Lung microvascular endothelial cell (primary cell): Measurements from ENCODE around the gene HLA-DOA. TPM values are rescaled to one million over a fixed set of nuclear protein-coding genes. Genes with fewer than 3 reads are reported as not detected.

Experiments
- DNase-seq, 2 donors: peaks; one replicate each; pipeline versions ENCODE4 v3.0.0 to v3.0.0-alpha.2; 2010; ENCODE audit warnings: low read depth in 2 of 2
- total RNA-seq: library from RNA; depleted of rRNA; stranded (reverse); fragments of >200 nt; gene quantifications from 2 replicates; pipeline ENCODE4 v1.2.1, GENCODE V29; 2014

The HLA-DOA gene
- total RNA-seq, result not detected in 2 replicates

DNA sequence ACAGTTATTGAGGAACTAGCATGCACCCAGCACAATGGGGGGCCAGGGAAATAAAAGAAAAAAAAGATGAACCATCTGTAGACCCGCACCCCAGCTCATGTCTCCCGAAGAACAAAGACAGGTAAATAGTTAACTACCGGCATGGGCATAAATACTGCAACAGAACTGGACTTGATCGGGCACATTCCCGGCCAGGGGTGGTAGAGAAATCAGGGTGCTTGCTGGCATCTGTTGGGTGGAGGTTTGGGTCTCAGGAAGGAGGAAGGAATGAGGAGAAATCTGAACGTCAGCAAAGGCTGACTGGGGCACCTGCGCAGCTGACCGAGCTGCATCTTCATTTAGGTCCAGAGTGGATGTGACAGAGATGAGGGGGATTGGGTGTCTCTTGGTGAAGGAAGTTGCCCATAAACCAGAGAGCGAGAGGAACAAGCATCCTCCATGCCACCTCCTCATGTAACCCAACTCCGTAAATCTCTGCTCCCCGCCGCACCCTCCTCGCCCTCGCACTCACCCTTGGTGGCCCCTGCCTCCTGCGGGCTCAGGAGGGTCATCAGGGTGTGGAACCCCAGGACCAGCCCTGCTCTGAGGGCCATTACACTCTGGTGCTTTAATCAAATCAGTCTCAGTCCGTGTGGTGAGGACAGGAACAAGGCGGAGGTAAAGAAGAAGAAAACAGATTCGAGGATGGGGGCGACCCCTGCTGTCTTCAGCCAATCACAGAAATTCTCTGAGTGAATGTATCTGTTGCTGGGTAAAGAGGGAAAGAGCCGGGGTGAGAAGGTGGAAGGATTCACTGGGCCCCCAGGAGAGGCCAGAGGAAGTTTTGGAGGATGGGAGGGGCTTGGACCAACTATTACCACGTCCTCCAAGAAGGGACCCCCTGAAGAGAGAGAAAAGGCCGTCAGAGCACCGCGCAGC lies at the start of gene HLA-DOA:
TSS of gene HLA-DOA (minus strand) at position 648 of the 918 bp plus-strand sequence.
- DNase-seq, result no peak

DNA sequence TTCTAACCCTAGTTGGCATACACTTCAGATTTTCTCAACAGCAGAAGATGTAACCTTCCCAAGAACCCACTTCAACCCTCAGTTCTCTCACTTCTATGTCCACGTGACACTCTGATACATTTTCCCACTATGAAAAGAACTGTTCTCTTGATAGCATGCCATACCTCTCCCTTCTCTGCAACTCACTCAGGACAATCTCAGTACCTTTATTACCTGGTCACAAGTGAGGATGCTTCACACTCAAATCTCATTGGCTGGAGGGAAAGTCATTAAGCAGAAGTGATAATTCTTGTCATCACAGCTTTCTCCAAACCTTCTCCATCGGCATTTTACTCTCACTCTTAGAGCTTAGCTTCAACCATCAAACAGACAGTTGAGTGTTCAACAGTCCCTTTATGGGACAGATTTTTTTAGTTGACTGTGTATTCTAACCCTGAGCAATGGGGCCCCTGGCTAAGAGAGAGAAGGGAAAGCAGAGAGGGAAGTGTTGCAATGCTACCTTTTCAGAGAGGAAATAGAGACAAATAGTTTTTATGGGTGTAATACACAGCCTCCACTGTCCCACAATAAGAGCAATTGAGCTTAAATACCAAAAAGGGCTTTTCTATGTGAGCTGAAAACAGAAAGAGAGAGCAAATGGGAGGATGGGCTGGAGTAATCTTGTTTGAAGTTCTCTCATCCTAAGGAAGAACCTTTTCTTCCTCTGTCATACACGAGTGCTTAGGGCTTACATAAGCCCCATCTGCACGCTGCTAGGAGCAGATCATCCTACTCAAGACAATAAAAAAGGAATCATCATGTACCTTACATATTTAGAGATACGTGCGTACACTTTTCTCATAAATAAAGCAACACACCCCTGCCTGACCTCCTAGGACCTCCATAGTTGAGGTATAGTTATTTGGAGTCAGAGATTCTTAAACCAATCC lies 48.1 kb upstream of the HLA-DOA start:
- DNase-seq, result no peak

DNA sequence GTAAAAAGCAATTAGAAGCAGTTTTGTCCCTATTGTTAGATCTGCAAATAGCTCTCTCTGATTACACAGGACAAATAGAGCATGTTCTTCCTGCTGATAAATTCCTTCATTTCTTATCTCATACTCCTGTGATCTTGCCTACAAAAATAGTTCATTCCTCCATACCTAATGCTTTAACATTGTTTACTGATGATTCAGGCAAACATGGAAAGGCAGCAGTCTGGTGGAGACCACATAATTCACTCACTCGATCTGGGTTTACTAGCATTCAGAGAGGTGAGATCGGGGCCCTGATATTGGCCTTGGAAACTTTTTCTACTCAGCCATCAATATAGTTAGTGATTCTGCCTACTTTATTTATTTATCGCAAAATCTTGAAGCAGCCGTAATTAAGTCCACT lies 43.8 kb upstream of the HLA-DOA start:
- no peak for DNase-seq

DNA sequence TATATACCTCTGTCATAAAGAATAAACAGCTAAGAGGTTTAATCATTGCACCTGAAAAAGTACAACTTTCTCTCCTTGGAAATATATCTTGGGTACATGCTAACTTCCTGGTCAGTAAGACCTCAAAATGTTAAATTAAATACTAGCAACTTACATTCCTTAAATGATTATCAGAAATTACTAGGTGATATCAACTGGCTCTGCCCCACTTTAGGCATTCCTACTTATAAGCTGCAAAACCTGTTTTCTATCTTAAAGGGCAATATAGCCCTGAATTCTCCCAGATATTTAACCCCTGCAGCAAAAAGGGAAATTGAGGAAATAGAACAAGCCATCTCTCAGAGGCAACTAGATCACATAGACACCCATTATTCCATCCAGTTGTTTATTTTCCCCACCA lies 43.2 kb upstream of the HLA-DOA start:
- DNase-seq, result no peak

DNA sequence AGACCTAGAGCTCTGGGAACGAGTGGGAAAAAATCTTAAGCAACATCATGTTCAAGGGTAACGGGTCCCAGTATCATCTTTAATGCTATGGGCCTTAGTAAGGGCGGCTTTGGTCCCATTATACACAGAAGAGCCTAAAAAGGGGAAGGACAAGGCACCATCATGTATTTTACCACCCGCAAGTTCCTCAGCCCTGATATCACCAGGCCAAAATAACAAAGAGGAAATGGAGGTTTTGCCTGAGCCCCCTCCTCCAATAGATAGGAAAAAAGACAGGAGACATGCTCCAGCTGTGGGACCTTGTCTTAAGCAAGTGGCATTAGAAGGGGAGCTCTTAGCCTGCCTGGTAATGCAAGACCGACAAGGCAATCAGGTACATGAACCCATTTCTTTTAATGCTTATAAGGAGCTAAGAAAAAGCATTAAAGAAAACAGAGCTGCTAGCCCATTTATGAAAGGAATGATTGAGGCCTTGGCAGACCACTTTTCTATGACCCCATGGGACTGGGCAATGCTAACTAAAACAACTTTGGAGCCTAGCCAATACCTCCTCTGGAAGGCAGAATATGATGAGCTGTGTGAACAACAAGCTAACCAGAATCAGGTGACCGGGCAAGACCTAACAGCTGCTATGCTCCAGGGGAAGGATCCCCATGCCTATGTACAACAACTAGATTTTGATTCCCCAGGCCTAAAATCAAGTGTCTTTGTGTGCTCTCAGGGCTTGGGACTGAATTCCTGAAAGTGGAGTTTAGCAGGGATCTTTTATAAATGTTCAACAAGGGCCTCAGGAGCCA lies 40.8 kb upstream of the HLA-DOA start:
- DNase-seq, result no peak

DNA sequence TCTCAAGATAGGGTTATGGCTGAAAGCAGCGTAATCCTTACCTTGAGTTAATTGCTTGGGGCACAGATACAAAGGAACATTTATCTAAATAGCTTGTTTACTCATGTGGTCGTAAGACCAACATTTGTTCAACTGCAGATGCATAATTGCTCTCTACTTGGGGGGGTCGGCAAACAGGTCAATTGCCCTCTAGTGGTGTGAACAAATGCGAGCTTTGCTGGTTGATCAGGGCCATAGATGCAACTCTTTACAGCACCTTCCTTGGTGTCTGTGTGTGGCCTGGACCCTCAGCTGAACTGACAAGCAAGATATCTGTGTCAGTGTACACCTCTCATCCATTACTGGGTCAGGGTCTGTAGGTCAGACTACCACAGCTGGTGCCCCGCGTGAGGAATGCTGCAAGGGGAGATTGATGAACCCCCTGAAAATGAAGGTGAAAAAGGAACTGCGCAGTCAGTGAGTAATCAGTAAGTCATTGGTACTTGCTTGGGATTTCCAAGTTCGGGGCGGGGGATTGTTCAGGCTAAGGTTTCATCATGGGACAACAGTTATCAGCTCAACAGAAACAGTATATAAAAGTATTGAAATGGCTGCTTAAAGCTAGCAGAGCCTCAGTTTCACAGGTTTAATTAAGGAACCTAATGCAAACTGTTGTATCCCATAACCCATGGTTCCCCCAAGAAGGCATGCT lies 40.1 kb upstream of the HLA-DOA start:
- DNase-seq, result peak; percentile 5 to 23

DNA sequence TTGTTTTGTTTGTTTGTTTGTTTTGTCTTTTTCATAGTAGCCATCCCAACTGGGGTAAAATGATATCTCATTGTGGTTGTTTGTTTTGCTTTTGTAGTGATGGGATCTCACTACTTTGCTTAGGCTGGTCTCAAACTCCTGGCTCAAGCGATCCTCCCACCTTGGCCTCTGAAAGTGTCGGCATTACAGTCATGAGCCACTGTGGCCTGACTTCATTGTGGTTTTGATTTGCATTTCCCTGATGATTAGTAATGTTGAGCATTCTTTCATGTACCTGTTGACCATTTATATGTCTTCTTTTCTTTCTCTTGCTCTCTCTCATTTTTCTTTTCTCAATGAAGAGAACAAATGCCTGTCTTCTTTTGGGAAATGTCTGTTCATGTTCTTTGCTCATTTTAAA lies 30.8 kb upstream of the HLA-DOA start:
- no peak for DNase-seq

DNA sequence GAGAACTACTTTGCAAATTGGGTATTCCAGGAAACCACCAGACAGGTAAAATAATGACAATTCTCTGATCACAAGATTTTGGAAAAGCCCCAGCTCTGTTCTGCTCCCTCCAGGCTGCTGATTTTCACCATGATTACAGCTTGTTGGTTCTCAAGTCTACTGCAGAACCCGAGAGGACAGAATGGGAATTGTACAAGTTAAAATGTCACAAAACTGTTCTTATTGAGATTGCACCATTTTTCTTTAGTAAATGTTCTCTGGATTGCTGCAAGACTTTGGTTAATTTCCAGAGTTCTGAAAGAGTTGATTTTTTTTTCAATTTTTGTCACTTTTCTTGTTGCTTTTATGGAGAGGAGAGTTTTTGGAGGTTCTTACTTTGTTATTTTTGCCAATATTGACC lies 27.1 kb upstream of the HLA-DOA start:
- DNase-seq, result no peak

DNA sequence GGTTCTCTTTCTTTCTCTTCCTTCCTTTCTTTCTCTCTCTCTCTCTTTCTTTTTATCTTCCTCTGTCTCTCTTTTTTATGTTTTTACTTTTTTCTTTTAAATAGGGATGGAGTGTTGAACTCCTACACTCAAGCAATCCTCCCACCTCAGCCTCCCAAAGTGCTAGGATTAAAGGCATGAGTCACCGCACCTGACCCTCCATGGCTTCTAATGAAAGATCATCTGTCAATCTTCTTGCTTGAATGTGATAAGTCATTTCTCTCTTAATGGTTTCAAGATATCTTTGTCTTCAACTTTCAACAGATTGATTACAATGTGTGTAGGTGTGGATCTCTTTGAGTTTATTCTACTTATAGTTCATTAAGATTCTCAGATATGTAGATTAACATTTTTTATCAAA lies 25.2 kb upstream of the HLA-DOA start:
- DNase-seq, result no peak

DNA sequence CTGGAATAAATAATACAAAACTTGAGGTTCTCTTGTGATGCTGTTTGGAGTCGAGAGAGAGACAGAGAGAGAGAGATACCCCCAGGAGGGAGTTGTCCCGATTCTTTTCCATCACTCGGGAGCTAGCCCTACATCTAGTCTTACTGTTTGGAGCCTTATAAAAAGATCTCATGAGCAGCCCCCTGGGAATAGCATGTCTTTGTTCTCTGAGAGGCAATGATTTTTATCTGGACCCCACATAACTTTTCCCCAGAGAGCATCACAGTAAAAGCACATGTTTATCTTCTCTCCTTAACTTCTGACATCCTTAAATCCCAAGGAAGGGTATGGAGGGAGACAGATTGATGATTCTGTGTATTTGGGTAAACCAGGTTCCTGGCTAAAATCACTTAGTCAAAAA lies 20.9 kb upstream of the HLA-DOA start:
- DNase-seq, result no peak

DNA sequence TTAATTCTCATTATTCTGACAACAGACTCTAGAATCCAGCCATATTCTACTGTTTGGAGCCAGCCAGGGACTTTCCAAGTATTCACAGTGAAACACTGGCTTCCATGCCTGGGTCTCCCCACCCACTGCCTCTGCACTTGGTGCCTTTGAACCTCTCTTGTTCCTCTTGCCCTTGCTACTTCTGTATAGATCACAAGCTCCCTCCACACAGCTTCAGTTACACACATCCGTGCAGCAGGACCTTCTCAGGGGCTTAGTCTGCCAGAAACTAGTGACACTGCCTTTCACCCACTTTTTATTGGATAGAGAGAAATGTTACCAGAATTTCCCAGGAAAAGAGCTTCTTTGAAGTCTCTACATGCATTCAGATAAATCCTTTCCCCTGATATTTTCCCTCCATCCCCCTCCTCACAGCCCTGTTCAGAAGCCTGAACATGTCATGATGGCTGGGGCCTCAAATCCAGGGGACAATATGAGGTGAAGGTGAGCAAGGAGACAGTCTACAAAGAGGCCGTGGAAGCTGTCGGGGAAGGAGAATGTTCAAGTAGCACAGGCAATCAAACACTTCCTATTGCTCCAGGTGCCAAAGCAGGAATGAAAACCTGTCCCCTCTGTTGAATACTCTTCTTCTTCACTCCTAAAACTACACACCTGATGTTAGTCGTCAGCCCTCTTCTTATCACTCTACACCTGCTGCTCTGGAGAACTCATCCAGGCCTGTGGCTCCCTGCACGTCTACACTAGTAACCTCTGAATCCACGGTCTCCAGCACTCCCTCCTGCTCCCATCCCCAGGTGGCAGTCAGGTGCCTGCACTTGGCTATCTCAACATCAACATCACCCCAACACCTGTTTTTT lies 20.2 kb upstream of the HLA-DOA start:
- no peak for DNase-seq

DNA sequence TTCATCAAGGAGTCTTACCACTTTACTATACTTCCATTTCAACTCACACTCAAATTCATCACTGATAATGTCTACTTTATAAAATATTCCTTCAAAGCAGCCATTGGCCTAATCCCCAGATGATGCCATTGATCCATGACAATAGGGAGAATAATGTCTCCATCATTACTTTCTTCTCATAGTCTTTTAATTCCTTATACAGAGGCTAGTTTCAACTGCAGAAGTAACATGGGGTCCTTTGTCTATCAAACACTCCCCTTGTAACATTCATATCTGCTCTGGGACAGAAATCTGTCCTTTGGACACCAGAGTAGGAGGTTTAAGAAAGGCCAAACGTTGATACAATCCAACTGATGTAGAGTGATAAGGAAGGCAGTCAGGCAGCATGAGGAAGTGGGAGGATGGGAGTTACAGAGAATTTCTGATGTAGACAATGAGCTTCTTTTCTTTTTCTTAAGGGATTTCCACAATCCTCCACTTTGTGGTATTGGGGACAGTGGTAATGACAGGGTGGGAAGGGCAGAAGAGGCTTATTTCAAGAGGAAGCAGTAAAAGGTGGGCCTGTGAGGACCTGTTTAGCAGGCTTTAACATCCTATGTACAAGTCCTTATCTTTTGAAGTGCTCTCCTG lies 18.9 kb upstream of the HLA-DOA start:
- DNase-seq, result no peak

DNA sequence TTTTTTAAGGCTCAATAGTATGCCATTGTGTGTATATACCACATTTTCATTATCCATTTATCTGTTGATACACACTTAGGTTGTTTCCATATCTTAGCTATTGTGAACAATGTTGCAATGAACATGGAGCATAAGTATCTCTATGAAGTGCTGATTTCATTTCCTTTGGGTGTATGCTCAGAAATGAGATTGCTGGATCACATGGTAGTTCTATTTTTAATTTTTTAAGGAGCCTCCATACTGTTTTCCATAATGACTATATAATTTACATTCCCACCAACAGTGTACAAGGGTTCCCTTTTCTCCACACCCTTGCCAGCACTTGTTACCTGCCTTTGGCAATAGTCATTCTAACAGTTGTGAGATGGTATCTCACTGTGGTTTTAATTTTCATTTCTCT lies 15.1 kb upstream of the HLA-DOA start:
- no peak for DNase-seq

DNA sequence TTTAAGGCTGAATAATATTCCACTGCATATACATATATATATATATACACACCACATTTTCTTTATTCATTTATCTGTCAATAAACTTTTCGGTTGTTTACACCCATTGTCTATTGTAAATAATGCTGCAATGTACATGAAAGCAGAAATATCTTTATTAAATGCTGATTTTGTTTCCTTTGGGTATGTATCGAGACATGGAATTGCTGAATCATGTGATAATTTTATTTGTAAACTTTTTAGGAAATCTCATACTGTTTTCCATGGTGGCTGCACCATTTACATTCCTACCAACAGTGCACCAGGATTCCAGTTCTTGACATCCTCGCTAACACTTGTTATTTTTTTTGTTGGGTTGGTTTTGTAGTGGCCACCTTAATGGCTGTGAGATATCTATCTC lies 14.1 kb upstream of the HLA-DOA start:
- no peak for DNase-seq

DNA sequence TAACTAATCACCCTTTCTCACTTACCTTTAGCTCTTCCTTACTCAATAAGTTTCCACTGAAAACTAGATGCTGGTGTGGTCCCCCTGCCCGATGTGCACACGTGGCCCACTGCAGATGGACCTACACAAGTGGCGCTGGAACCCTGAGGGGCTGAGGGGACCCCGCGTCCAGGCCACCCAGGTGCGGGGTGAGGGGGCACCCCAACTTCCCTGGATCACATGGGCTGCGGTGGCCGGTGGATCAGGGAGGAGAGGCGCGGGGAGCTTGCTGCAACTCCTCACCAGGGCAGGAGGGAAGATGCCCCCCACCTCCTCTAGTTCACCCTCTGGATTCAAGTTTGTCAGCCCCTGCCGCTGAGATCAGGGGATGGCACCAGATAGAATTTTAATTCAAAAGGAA lies 12.5 kb upstream of the HLA-DOA start:
- DNase-seq, result no peak

DNA sequence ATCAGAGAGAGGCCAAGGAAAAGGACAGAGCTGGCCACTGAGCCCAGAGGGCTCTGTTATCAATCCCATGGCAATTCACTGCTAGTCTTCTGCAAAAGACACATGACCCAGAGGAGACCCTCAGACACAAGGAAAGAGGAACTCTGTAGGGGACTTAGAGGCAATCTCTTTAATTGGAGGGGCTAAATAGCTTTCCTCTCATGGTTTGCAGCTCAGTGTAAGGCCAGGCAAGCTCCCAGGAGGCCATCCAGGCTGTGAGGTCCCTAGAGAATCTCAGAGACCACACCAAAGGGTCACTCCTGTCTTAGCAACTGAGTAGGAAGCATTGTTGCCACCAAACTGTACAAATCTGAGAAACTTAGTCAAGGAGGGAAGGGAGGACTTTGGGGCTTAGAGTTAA lies 10.0 kb upstream of the HLA-DOA start:
- no peak for DNase-seq

DNA sequence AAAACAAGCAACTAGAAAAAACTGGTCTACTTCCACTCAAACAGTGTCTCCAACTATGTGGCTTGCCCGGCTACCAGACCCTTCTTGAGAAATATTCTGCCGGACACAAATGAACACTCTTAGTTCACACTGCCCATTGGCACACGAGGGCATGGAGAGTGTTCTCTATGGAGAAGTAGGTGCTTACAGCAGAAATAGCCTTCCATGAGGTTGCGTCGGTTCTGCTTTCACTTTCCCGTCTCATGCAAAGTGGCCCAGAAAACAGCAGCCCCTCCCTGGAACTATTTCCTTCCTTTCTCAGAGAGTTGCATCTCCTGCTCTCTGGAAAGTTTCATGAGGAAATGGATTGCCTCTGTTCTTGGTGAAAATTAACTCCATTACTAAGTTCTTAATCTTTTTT lies 9.5 kb upstream of the HLA-DOA start:
- DNase-seq, result peak; percentile 72 to 83

DNA sequence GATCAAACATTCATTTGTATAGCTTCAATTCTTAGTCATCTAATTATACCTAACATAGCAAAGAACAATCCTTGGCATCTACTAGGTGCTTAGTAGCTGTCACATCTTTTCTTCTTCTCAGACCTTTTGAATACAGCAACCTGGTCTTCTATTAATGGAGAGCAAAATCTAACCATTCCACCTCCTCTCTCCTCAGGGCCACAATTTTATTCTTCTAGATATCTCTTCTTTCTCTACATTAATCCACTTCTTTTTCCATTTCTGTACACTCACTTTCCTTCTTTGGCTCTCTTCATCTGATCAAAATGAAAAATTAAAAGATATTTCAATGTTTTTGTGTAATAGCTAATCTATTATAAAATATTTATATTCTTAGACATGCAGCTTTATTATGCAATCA lies 9.0 kb upstream of the HLA-DOA start:
- no peak for DNase-seq

DNA sequence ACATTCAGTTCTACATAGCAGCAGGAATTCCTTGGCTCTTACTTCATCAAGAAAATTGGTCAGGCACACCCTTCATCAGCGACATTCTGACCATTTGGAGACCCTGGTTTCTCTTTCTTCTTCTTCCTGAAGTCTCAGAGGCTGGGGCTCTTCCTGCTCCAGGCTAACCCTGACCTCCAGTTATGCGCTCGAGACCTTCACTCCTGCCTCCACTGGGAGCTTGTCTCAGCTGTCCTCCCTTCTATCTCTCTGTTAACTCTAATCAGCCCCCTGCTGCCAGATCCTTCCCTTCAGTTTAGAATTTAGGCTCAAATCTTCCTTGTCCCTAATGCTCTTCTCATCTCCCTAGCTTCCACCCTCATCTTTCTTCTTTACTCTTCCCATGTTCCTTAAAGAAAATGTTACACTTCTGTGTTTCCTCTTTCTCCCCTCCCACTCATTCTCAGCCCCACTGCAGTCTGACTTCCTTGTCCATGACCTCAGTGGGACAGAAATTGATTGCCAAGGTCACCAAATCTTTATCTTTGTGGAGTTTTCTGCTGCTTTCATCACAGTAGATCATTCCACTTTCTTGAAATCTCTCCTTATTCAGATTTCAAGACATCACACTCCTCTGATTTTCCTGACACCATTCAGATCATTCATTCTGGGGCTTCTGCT lies 8.4 kb upstream of the HLA-DOA start:
- DNase-seq, result no peak
